Gastrocnemius medialis (tissue), 4 donors: Measurements from ENCODE around the gene SMURF1.

Experiments
- CTCF ChIP-seq, 5 experiments: fragments of 450-650 bp in 3 of 5; fragments of 200-600 bp in 2 of 5; sonication (generic) in 2 of 5; IDR thresholded peaks in 4 of 5; conservative IDR thresholded peaks in 1 of 5; 1 replicate in 4 of 5; 2 replicates in 1 of 5; pipeline ENCODE4 v1.5.1; 2016 to 2019; ENCODE audit warnings: antibody characterized with exemption in 5 of 5, mild to moderate bottlenecking in 3 of 5, moderate library complexity in 3 of 5
- POLR2A ChIP-seq, 2 donors: fragments of 450-650 bp; IDR thresholded peaks; one replicate each; pipeline ENCODE4 v1.6.1; 2017; ENCODE audit warnings: antibody characterized with exemption in 2 of 2, mild to moderate bottlenecking in 2 of 2, moderate library complexity in 2 of 2

GRCh38 chr7:99139036-99139435 lies 4.9 kb downstream of the SMURF1 start:
- TF ChIP-seq CTCF (IDR thresholded peaks at IDR 0.05 in 4 of 5, conservative IDR thresholded peaks at IDR 0.05 in 1 of 5) (no peak), POLR2A (IDR thresholded peaks at IDR 0.05) (no peak)
